ENCODE measurements around the gene MRPL12. TPM values are rescaled to one million over a fixed set of nuclear protein-coding genes. Genes with fewer than 3 reads are reported as not detected.
A peak's percentile ranks its signal among the peaks of the same experiment; 100 is the strongest.

MRPL12 gene
- total and polyA plus RNA-seq, 2 donors (not counting 1 experiment from before 2014, with no cell fraction given): 11.2 to 46.8 TPM

GRCh38 chr17:81665205-81666091 lies 37.7 kb upstream of the MRPL12 start:
- H3K9me3 ChIP-seq (ENCODE audit: control insufficient read depth, insufficient read depth, low read depth, low read length): no peaks in the 10 kb centered on the region
- peak; percentile 21 to 23 for DNase-seq (ENCODE audit: low read depth in 2 of 2)
- peak overlapping the region; percentile 76 for H2AFZ ChIP-seq (ENCODE audit: low read length)
- H3K27ac ChIP-seq (ENCODE audit: insufficient read depth, low read length): peak overlapping the region; percentile 90
- H3K36me3 ChIP-seq (ENCODE audit: control insufficient read depth, insufficient read depth, low read length): peaks cover 16% of the 10 kb centered on the region
- no peaks in the 10 kb centered on the region for H3K27me3 ChIP-seq (ENCODE audit: control insufficient read depth, insufficient read depth, low read length)
- peaks cover 9% of the 10 kb centered on the region for H3K4me1 ChIP-seq (ENCODE audit: control insufficient read depth, extremely low read depth, insufficient read depth, low read length)
- peaks cover 27% of the 10 kb centered on the region for H3K79me2 ChIP-seq (ENCODE audit: control insufficient read depth, insufficient read depth, low read length)
- no peaks in the 10 kb centered on the region for H4K20me1 ChIP-seq (ENCODE audit: control insufficient read depth, extremely low read depth, insufficient read depth, low read length)
- peak overlapping the region; percentile 91 for H3K9ac ChIP-seq (ENCODE audit: insufficient read depth, low read length)
- H3K4me3 ChIP-seq (replicated peaks in 1 of 4; ENCODE audit: control extremely low read depth in 1 of 4, insufficient read depth in 1 of 4, low read depth in 3 of 4, low read length in 4 of 4): peak overlapping the region; percentile 66 to 98 (median 92)
- TF ChIP-seq EZH2 (IDR thresholded peaks at IDR 0.05; ENCODE audit: low read length, missing control alignments) (no peak), CTCF (conservative IDR thresholded peaks at IDR 0.05 in 1 of 2, IDR thresholded peaks at IDR 0.05 in 1 of 2; ENCODE audit: low read depth in 1 of 2, low read length in 2 of 2) (no peak)
- H3K4me2 ChIP-seq (ENCODE audit: extremely low read depth, insufficient read depth, low read length): peak overlapping the region; percentile 100

DNA sequence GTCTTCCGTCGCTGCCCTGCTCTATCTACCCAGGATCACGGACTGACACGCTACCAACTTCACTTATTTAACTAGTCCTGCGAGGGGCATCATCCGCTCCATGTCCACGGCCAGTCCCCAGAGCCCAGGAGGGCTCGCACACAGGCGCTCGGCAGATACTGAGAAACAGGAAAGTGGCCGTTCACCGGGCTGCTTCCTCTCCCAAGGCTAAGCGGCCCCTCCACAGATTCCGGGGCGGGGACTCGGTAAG lies 37.1 kb upstream of the MRPL12 start:
- peak overlapping the region; percentile 90 for H3K27ac ChIP-seq (ENCODE audit: insufficient read depth, low read length)

More for the DNA sequence above, 37.1 kb upstream of the MRPL12 start:
- Histone ChIP-seq H3K4me2 (ENCODE audit: extremely low read depth, insufficient read depth, low read length) (peak overlapping the region; percentile 100), H3K27me3 (ENCODE audit: control insufficient read depth, insufficient read depth, low read length) (no peaks in the 10 kb centered on the region), H3K9me3 (ENCODE audit: control insufficient read depth, insufficient read depth, low read depth, low read length) (no peaks in the 10 kb centered on the region), H3K9ac (ENCODE audit: insufficient read depth, low read length) (peak overlapping the region; percentile 91), H4K20me1 (ENCODE audit: control insufficient read depth, extremely low read depth, insufficient read depth, low read length) (no peaks in the 10 kb centered on the region), H3K4me3 (replicated peaks in 1 of 4; ENCODE audit: control extremely low read depth in 1 of 4, insufficient read depth in 1 of 4, low read depth in 3 of 4, low read length in 4 of 4) (peak overlapping the region; percentile 66 to 98 (median 92)), H3K4me1 (ENCODE audit: control insufficient read depth, extremely low read depth, insufficient read depth, low read length) (peaks cover 9% of the 10 kb centered on the region), H3K36me3 (ENCODE audit: control insufficient read depth, insufficient read depth, low read length) (peaks cover 17% of the 10 kb centered on the region), H3K79me2 (ENCODE audit: control insufficient read depth, insufficient read depth, low read length) (peaks cover 27% of the 10 kb centered on the region), H2AFZ (ENCODE audit: low read length) (peak overlapping the region; percentile 76)
- no peak for TF ChIP-seq EZH2 (IDR thresholded peaks at IDR 0.05; ENCODE audit: low read length, missing control alignments)
- TF ChIP-seq CTCF (conservative IDR thresholded peaks at IDR 0.05 in 1 of 2, IDR thresholded peaks at IDR 0.05 in 1 of 2; ENCODE audit: low read depth in 1 of 2, low read length in 2 of 2): no peak
- DNase-seq (ENCODE audit: low read depth in 2 of 2): peak in 1 of 2 donors; percentile 22
